Mucosa of gallbladder (tissue), 1 donor: Measurements from ENCODE around the gene SLC4A8. TPM values are rescaled to one million over a fixed set of nuclear protein-coding genes. Genes with fewer than 3 reads are reported as not detected.

Experiments
- DNase-seq: peaks from one replicate; pipeline ENCODE4 v3.0.0-alpha.2; 2020; ENCODE audit warnings: low spot score
- total RNA-seq: library from RNA; stranded (reverse); gene quantifications from one replicate; pipeline ENCODE4 v1.2.1, GENCODE V29; 2021
- donor health status: DM: no; HTN: no; CAD: no.

SLC4A8 gene
- total RNA-seq, 1 donor from 2014 or later = 2.6 TPM

DNA sequence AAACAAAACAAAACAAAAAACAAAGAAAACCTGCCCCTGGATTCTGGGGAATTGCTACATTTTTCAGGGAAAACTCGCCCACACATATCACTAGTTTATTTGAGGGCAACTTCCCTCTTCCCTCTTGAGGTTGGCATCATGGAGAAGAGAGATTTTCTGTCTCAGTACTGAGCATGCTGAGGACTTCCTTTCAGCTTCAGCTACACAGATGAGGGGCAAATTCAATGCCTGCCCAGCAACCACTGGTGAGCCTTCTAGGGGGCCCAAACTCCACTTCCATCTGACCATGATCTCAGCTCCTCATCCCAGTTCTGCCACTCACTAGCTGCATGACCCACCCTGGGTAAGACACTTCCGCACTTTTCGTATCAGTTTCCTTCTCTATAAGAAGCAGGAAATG, 103.3 kb downstream of the SLC4A8 start:
- no peak for DNase-seq

DNA sequence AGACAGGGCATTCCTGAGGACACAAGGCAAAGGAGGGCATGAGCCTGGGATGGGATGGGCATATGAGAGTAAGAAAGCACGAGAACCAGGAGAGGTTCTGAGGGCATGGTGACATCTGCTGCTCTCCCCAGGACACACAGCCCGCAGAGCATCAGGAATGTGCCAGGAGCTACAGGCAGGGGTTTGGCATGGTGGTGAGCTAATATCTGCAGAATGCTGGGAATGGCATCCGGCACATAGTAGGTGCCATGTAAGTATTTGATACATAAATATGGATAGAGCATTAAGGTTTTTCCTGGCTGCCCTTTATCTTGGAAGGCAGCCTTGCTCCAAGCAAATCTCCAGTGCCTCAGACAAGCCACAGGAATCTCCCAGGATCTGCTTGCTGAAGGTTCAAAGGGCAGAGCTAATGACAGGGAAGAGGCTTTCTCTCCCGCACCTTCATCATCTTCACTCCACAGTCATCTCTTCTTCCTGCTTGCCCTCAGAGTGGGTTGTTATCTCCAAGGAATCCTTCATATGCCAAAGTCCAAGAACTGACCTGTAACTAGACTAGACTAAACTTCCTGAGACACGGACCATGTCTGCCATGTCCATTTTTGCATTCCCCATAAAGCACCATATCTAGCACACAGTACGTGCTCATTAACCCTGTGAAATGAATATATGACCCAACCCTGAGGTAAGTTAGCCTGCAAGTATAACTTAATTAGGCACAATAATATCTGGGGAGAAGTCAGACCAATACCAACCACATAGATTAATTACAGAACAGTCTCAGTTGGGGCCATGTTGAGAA, 104.4 kb downstream of the SLC4A8 start:
- DNase-seq = no peak

DNA sequence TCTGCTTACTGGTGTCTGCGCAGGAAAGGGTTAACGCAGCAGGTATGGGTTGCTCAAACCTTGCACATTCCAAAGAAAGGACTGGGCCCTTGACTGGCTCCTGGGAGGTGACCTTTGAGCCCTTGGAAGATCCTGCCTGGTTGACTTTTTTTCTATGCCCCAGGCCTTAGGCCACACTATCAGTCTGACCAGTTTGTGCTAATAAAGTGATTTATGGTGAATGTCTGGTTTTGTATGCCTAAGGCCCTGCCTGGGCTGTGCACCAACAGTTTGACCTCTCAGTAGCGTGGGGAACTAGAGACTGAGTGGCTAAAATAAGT, 105.0 kb downstream of the SLC4A8 start:
- no peak for DNase-seq

DNA sequence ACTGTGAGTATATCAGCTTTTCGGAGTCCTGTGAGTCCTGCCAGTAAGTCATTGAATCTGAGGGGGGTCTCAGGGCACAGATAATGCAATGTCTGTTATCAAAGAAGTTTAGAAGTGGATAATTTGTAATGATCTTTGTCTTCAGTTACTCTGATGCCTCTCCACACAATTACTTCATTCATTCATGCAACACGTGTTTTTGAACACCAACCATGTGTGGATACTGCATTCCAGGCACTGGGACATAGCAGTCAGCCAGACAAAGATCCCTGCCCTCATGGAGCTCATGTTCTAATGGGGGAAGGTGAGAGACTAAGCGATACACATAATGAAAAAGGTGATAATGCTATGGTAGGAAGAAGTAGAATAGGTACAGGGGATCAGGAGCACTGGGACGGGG, 105.6 kb downstream of the SLC4A8 start:
- DNase-seq = no peak

DNA sequence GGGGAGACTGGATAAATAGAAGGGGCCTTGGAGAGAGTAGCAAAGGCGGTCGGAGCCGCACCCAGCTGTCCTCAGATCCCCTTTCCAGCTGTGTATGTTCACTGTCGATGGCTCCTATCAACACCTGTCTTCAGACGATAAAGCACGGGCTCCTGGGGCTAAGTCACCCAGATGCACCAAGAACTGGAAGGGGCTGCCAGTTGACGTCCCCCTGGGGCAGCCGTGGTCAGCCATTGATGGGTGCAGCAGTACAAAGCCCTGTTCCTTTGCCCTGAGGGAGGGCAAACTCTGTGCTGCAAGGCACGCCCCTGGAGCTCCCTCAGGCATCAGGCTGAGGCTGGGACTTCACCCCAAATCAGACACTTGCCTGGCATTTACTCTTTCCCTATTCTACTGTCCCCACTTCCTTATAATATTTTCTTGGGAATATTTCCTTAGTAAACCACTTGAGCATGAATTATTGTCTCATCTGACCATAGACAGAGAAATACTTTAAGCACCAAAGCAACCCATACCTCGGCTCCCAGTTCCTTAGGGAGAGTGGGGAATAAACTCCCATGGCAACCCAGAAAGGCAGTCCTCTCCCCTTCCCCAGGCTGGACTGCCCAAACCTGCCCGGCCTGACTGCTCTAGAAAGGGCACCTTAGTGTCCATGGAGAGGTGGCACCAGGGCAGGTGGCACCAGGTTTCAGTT, 106.8 kb downstream of the SLC4A8 start:
- no peak for DNase-seq

DNA sequence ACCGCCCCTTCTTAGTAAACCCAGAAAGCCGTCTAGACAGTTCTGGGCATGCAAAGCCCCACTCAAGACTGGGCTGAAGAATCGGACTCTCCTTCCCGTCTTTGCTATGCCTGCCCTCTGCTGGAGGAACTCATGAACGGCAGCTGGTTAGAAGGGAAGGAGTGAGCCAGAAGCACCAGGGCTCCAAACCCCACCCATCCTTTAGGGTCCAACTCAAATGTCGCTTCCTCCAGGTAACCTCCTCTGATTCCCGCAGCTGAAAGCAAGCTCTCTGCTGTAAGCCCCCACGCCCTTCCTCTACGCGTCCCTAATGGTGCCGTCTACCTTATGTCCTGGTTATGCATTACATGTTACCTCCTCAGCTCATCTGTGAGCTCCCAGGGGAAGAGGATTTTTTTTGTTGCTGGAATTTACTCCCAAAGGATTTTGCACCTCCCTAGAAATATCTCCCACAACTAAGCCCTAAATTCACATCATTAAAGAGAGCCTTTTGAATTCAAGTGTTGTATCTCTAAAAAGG, 107.4 kb downstream of the SLC4A8 start:
- DNase-seq = peak; percentile 81

DNA sequence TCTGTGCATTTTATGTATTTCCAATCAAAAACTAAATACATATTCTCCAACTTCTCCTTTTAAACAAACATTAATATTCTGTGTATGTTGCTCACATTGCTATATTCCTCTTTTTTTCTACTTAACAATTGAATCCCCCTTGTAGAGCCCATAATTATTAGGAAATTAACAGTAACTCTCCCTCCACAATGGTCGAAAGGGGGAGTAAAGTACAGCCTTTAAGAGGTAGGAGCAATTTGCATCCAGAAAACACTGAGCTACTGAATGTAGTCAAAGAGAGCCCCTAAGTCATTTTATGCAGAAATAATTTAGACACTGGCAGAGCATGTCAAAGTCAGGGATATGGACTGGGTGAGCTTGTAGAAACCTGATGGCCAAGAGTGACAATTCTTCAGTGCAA, 109.2 kb downstream of the SLC4A8 start:
- DNase-seq = no peak

DNA sequence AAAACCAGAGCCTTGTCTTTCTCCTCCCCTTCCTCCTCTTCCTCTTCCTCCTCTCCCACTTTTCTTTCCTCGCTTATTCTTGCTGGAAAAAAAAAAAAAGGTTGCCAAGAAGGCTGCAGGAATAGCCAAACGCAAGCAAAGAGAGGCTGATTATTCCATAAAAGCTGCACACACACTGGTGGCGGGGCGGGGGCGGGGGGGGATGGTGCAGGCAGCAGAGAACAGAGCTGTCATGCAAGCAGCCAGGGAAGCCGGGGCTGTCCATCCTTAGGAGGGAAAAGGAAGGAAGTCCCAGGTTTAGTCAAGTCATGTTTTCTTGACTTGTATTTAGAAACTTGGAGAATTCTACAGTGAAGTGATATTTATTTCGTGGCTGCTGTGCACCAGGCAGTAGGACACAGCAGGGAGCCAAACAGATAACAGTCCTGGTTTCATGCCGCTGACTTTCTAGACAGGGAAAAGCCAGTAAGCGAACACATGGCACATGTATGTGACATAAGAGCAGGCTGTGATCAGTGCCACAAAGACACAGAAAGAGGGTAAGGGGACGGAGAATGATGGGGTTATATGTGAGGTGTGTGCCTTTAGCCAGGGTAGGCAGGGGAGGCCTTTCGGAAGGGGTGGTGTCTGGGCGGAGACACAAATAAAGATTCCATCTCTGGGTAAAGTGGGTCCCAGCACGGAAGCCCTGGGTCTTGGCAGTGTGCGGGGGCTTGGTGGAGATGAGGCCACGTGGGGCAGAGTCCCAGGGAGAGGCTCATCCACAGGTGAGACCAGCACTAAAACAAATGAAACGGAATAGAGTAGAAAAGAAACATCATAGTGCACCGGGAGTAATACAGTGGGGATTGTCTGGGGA, 109.8 kb downstream of the SLC4A8 start:
- DNase-seq = no peak

DNA sequence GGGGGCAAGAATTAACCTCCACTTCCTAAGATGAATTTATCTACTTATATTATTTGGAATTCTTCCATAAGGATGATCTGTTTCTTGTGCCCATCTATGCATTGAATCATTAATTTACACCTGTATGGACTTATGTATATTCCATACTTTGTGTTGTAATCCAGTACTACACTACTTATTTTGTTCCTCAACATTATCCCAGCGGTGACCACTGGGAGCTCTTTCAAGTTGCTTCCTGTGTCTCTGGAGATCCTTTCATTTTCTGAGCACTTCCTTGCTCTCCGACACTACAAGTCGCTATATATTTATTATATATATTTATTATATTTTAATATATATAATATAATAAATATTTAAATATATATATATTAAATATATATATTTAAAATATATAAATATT, 111.5 kb downstream of the SLC4A8 start:
- DNase-seq = no peak

- DNase-seq = no peak
Observed at GRCh38 chr12:51538149-51538548, 113.5 kb downstream of the SLC4A8 start.

GRCh38 chr12:51538599-51538998, 114.0 kb downstream of the SLC4A8 start:
- no peak for DNase-seq

DNA sequence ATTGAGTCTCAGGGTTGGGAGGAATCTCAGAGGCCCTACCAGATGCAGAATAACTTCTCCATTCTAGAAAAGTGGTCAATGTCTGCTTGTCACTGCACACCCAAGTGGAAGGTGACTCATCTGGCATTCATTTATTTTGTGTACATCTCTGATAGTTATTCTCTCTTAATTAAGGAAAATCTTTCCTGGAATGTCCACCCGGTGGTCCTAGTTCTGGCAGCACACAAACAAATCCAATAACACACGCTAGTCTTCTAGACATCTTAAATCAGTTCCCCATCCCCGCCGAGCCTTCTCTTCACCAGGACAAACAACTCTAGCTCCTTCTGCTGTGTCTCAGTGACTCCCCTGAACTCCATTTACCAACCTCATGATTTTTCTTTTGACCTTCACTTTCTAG, 116.4 kb downstream of the SLC4A8 start:
- DNase-seq = no peak

DNA sequence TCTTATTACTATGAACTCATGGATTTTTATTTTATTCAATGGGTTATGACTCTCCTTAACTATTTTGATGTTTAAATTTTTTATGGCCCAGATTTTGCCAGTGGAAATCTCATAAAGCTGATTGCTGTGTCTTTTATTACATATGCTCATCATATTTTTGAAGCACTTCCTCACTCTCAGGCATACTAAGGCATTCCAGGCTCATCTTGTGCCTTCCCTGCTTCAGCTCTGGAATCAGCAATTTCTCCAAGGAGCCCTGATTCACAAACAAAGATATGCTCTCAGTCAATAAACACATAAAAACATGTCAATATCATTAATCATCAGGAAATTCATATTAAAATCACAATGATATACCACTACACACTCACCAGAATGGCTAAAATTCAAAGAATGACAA, 121.5 kb downstream of the SLC4A8 start:
- DNase-seq = no peak

- DNase-seq = no peak
Observed at GRCh38 chr12:51547606-51548005, 123.0 kb downstream of the SLC4A8 start.

GRCh38 chr12:51548241-51548640, 123.6 kb downstream of the SLC4A8 start:
- DNase-seq = no peak

DNA sequence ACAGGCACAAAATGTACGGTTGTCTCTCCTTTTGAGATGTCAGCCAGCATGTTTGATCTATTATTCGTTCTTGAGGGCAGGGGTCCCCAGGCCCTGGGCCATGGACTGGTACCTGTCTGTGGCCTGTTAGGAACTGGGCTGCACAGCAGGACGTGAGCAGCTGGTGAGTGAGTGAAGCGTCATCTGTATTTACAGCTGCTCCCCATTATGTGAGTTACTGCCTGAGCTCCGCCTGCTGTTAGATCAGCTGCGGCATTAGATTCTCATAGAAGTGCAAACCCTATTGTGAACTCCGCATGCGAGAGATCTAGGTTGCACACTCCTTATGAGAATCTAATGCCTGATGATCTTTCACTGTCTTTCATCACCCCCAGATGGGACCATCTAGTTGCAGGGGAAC, 125.0 kb downstream of the SLC4A8 start:
- no peak for DNase-seq

Other genes starting within 250 kb of the SLC4A8 start
- 12.4 TPM for gene POU6F1, start 206.8 kb upstream of the SLC4A8 start, total RNA-seq
- gene DAZAP2, start 186.0 kb upstream of the SLC4A8 start, total RNA-seq = 263 TPM
- gene SMAGP, start 154.4 kb upstream of the SLC4A8 start, total RNA-seq = 40.4 TPM
- gene BIN2, start 100.7 kb upstream of the SLC4A8 start, total RNA-seq = 9.8 TPM
- gene CELA1, start 78.2 kb upstream of the SLC4A8 start, total RNA-seq = not detected
- gene GALNT6, start 33.4 kb upstream of the SLC4A8 start, total RNA-seq = 6.2 TPM
- 15.2 TPM for gene SCN8A, start 166.4 kb downstream of the SLC4A8 start, total RNA-seq